ENCODE data around the gene TDRD1.

The TDRD1 gene

DNA sequence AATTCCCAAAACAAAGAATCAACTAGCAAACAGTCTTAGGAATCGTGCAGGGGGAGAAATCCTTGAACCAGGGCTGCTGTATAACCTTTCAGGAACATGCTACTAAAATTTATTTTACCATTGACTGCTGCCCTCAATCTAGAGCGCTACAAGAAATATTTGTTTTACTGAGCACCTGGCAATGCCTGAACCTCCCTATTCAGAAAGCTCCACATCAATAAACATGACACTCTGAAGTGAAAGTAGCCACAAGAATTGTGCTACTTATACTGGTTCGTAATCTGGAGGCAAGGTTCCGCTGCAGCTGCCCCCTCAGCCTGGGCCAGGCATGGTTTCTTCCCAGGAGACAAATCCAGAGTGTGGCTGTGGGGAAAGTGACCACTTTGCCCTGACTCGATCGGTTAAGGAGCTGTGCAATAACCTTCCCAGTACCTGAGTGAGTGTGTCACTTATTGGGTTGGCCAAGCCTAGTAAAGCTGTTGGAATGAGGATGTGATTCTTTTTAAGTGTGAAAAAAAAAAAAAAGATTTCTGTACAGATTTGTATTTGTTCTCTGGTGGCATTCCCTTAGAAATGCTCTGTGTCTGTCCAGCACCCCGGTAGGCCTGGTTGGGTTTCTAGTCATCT is 67.6 kb downstream of the TDRD1 start:
- TF ChIP-seq EP300 (IDR thresholded peaks at IDR 0.05; ENCODE audit: borderline replicate concordance) (no peak), MAX (IDR thresholded peaks at IDR 0.05) (no peak), NFIC (IDR thresholded peaks at IDR 0.05) (no peak), RAD21 (IDR thresholded peaks at IDR 0.05; ENCODE audit: low read depth) (no peak), TAF1 (IDR thresholded peaks at IDR 0.05; ENCODE audit: low read depth) (no peak), CEBPB (IDR thresholded peaks at IDR 0.05) (no peak), FOXM1 (IDR thresholded peaks at IDR 0.05; ENCODE audit: borderline replicate concordance, low read depth) (no peak), CREB1 (IDR thresholded peaks at IDR 0.05; ENCODE audit: low read depth) (no peak), TCF12 (IDR thresholded peaks at IDR 0.05; ENCODE audit: low read depth) (no peak)

- no peak for TF ChIP-seq FOXM1 (IDR thresholded peaks at IDR 0.05; ENCODE audit: borderline replicate concordance, low read depth)
- TF ChIP-seq USF1 (IDR thresholded peaks at IDR 0.05) = no peak
- no peak for TF ChIP-seq TCF12 (IDR thresholded peaks at IDR 0.05; ENCODE audit: low read depth)
- TF ChIP-seq REST (IDR thresholded peaks at IDR 0.05; ENCODE audit: low read depth) = no peak
- no peak for TF ChIP-seq YY1 (IDR thresholded peaks at IDR 0.05; ENCODE audit: low read depth)
- no peak for TF ChIP-seq CREB1 (IDR thresholded peaks at IDR 0.05; ENCODE audit: low read depth)
- TF ChIP-seq EGR1 (IDR thresholded peaks at IDR 0.05) = no peak
Observed at GRCh38 chr10:114250236-114250635, 71.1 kb downstream of the TDRD1 start.

GRCh38 chr10:114250716-114251115 is 71.6 kb downstream of the TDRD1 start:
- TF ChIP-seq YY1 (IDR thresholded peaks at IDR 0.05; ENCODE audit: low read depth) = no peak
- TF ChIP-seq ZBTB7A (IDR thresholded peaks at IDR 0.05; ENCODE audit: low read depth) = no peak
- TF ChIP-seq EP300 (IDR thresholded peaks at IDR 0.05; ENCODE audit: borderline replicate concordance) = no peak
- no peak for TF ChIP-seq EGR1 (IDR thresholded peaks at IDR 0.05)
- TF ChIP-seq NFIC (IDR thresholded peaks at IDR 0.05) = no peak
- TF ChIP-seq FOXM1 (IDR thresholded peaks at IDR 0.05; ENCODE audit: borderline replicate concordance, low read depth) = no peak
- TF ChIP-seq CREB1 (IDR thresholded peaks at IDR 0.05; ENCODE audit: low read depth) = no peak
- no peak for TF ChIP-seq CEBPB (IDR thresholded peaks at IDR 0.05)
- TF ChIP-seq MAX (IDR thresholded peaks at IDR 0.05) = no peak
- no peak for TF ChIP-seq TAF1 (IDR thresholded peaks at IDR 0.05; ENCODE audit: low read depth)
- no peak for TF ChIP-seq RAD21 (IDR thresholded peaks at IDR 0.05; ENCODE audit: low read depth)
- no peak for TF ChIP-seq TCF12 (IDR thresholded peaks at IDR 0.05; ENCODE audit: low read depth)
- no peak for TF ChIP-seq REST (IDR thresholded peaks at IDR 0.05; ENCODE audit: low read depth)
- no peak for TF ChIP-seq TEAD4 (IDR thresholded peaks at IDR 0.05)
- no peak for TF ChIP-seq USF1 (IDR thresholded peaks at IDR 0.05)

DNA sequence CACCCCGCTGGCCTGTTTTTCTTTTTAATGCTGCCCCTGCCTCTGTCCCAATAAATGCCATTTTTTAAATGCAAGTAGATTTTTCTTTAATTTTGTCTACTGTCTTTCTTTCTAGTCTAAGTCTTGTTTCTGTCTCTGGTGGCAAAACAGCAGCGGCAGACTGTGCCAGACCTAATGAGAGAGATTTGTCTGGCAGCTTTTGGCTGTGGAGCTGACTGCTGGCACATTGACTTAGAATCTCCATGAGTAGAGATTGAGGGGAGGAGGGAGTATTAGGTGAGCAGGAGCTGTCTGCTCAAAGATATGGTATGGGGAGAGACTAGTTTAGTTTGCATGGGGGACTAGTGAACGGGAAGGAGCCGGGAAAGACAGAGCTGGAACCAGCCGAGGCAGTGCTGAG is 72.9 kb downstream of the TDRD1 start:
- TF ChIP-seq CEBPB (IDR thresholded peaks at IDR 0.05) (no peak), REST (IDR thresholded peaks at IDR 0.05; ENCODE audit: low read depth) (no peak), YY1 (IDR thresholded peaks at IDR 0.05; ENCODE audit: low read depth) (no peak), USF1 (IDR thresholded peaks at IDR 0.05) (no peak)

Measured in Ishikawa (cell line).